Muscle of leg (tissue), 11 donors: ENCODE results near the gene MIEF1. TPM values are rescaled to one million over a fixed set of nuclear protein-coding genes. Genes with fewer than 3 reads are reported as not detected.
"Not testable (repeated sequence)": the region's sequence is repeated elsewhere in the genome, so short reads cannot be mapped to it uniquely, and the experiment has no call there.

Source experiments
- DNase-seq: peaks from one replicate; pipeline ENCODE4 v3.0.0; 2013
- H3K27ac ChIP-seq: one replicate; pipeline ENCODE4 v1.5.1; 2013; ENCODE audit warnings: mild to moderate bottlenecking, low read length, control low read depth
- H3K27me3 ChIP-seq: one replicate; pipeline ENCODE4 v1.6.1; 2013; ENCODE audit warnings: low read length; ENCODE audit not compliant: control insufficient read depth, insufficient read depth
- H3K36me3 ChIP-seq: one replicate; pipeline ENCODE4 v1.6.1; 2013; ENCODE audit warnings: low read length; ENCODE audit not compliant: control insufficient read depth, insufficient read depth
- H3K4me1 ChIP-seq: one replicate; pipeline ENCODE4 v1.6.1; 2013; ENCODE audit warnings: low read length; ENCODE audit not compliant: control insufficient read depth, insufficient read depth
- H3K4me3 ChIP-seq: one replicate; pipeline ENCODE4 v1.5.1; 2013; ENCODE audit warnings: low read length, control low read depth
- H3K9me3 ChIP-seq: replicated peaks from 2 replicates; pipeline ENCODE4 v1.6.1; 2013; ENCODE audit warnings: low read depth, low read length; ENCODE audit not compliant: control insufficient read depth
- WGBS: methylation state at CpG from one replicate; pipeline ENCODE4 v1.1.5; 2013; ENCODE audit warnings: missing lambda C conversion rate; ENCODE audit not compliant: insufficient coverage; 5-methylcytosine and 5-hydroxymethylcytosine counted together
- polyA plus RNA-seq, 8 donors: library from polyadenylated mRNA; unstranded; fragments of 120-200 nt; gene quantifications; one replicate each; pipeline versions ENCODE4 v1.2.1 to v1.2.3, GENCODE V29; 2013; ENCODE audit warnings: inconsistent platforms in 1 of 8, low replicate concordance in 1 of 8; ENCODE audit not compliant: insufficient read length in 8 of 8, insufficient read depth in 1 of 8
- total RNA-seq: library from RNA; stranded (reverse); fragments of 120-200 nt; gene quantifications from one replicate; pipeline ENCODE4 v1.2.4, GENCODE V29; 2013

Gene MIEF1
- total and polyA plus RNA-seq, 9 donors, result 9.4 to 21.7 (median 18.0) TPM

DNA sequence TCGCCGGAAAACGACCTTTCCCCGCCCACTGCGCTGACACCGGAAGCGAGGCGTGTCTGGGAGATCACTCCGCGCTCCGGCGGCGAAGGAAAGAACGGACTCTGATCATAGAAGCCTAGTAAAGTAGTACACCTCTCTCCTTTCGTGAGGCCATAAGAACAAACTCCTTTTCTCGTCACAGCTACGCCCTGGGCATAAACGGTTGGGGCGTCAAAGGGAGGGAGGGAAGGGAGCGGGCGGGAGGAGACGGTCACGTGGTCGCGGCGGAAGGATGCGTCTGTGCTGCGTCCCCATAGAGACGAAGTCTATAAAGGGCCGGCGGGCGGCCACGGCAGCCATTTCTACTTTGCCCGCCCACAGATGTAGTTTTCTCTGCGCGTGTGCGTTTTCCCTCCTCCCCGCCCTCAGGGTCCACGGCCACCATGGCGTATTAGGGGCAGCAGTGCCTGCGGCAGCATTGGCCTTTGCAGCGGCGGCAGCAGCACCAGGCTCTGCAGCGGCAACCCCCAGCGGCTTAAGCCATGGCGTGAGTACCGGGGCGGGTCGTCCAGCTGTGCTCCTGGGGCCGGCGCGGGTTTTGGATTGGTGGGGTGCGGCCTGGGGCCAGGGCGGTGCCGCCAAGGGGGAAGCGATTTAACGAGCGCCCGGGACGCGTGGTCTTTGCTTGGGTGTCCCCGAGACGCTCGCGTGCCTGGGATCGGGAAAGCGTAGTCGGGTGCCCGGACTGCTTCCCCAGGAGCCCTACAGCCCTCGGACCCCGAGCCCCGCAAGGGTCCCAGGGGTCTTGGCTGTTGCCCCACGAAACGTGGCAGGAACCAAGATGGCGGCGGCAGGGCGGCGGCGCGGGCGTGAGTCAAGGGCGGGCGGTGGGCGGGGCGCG, 18.4 kb downstream of the MIEF1 start, which contains the start of gene ATF4:
ATF4 (plus strand) TSS at position 337 of the 880 bp plus-strand sequence. CDS start 884 bp downstream, outside the sequence.
- no peaks in the 10 kb centered on the region for H3K9me3 ChIP-seq
- peak within 1 kb of the TSS; percentile 100 for H3K27ac ChIP-seq
- peak; percentile 91 for DNase-seq
- H3K27me3 ChIP-seq, result peaks cover 3% of the 10 kb centered on the region
- peaks cover 63% of the 10 kb centered on the region for H3K36me3 ChIP-seq
- H3K4me1 ChIP-seq, result peaks cover 51% of the 10 kb centered on the region
- WGBS, result under 1% methylated on average over 80 of the region's 86 CpGs
- peak within 1 kb of the TSS; percentile 100 for H3K4me3 ChIP-seq

DNA sequence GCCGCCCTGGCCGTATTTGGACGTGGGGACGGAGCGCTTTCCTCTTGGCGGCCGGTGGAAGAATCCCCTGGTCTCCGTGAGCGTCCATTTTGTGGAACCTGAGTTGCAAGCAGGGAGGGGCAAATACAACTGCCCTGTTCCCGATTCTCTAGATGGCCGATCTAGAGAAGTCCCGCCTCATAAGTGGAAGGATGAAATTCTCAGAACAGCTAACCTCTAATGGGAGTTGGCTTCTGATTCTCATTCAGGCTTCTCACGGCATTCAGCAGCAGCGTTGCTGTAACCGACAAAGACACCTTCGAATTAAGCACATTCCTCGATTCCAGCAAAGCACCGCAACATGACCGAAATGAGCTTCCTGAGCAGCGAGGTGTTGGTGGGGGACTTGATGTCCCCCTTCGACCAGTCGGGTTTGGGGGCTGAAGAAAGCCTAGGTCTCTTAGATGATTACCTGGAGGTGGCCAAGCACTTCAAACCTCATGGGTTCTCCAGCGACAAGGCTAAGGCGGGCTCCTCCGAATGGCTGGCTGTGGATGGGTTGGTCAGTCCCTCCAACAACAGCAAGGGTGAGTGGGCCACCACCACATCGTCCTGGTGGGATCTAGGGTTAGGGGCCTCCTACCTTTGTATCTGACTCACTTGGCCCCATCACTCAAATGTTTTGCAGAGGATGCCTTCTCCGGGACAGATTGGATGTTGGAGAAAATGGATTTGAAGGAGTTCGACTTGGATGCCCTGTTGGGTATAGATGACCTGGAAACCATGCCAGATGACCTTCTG, 19.2 kb downstream of the MIEF1 start:
- H3K27me3 ChIP-seq, H3K9me3 ChIP-seq, DNase-seq: not testable (repeated sequence)
- peak overlapping the region; percentile 100 for H3K27ac ChIP-seq
- peaks cover 58% of the 10 kb centered on the region for H3K36me3 ChIP-seq
- peaks cover 55% of the 10 kb centered on the region for H3K4me1 ChIP-seq
- H3K4me3 ChIP-seq, result peak overlapping the region; percentile 100
- 4% methylated on average over 16 of the region's 28 CpGs for WGBS

DNA sequence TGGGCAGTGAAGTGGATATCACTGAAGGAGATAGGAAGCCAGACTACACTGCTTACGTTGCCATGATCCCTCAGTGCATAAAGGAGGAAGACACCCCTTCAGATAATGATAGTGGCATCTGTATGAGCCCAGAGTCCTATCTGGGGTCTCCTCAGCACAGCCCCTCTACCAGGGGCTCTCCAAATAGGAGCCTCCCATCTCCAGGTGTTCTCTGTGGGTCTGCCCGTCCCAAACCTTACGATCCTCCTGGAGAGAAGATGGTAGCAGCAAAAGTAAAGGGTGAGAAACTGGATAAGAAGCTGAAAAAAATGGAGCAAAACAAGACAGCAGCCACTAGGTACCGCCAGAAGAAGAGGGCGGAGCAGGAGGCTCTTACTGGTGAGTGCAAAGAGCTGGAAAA, 20.0 kb downstream of the MIEF1 start:
- not testable (repeated sequence) for H3K27me3 ChIP-seq, DNase-seq, H3K9me3 ChIP-seq
- Histone ChIP-seq H3K4me3 (peak overlapping the region; percentile 100), H3K36me3 (peaks cover 54% of the 10 kb centered on the region), H3K27ac (peak overlapping the region; percentile 100), H3K4me1 (peaks cover 58% of the 10 kb centered on the region)
- WGBS, result no CpG with 5 or more reads among the region's 5 CpGs

DNA sequence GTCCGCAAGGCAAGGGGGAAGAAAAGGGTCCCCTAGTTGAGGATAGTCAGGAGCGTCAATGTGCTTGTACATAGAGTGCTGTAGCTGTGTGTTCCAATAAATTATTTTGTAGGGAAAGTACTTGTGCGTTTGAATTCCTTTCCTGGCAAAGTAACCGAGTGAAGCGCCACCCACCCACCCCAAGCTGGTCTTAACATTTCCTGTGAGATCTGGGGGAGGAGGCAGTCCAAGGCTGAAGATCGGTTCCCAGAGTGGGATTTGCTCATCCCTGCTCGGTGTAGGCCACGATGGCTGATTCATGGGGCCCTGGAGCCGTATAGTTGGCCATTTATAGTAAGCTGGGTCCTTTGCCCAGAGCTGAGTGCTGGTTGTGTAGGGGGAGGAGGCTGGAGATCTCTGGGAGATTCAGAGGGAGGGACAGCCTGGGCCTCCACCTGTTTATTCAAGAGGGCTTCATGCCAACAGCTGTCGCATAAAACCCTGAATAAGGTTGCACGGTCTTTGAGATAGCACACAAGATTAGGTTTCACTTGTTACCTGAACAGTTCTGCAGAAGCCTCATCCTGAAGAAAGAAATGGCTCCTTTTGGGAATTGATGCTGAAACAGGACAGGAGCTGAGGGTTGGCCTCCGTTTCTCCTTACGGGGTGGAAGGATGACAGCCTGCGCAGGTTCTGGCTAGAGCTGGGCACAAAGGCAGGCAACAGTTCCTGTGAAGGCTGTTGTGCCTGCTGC, 20.6 kb downstream of the MIEF1 start:
- H3K27me3 ChIP-seq, result peaks cover 3% of the 10 kb centered on the region
- H3K4me1 ChIP-seq, result peaks cover 62% of the 10 kb centered on the region
- H3K4me3 ChIP-seq, result peak overlapping the region; percentile 100
- H3K36me3 ChIP-seq, result peaks cover 51% of the 10 kb centered on the region
- H3K9me3 ChIP-seq, result no peaks in the 10 kb centered on the region
- peak; percentile 86 for DNase-seq
- WGBS, result 17% methylated on average over 10 of the region's 14 CpGs
- H3K27ac ChIP-seq, result peak overlapping the region; percentile 100

DNA sequence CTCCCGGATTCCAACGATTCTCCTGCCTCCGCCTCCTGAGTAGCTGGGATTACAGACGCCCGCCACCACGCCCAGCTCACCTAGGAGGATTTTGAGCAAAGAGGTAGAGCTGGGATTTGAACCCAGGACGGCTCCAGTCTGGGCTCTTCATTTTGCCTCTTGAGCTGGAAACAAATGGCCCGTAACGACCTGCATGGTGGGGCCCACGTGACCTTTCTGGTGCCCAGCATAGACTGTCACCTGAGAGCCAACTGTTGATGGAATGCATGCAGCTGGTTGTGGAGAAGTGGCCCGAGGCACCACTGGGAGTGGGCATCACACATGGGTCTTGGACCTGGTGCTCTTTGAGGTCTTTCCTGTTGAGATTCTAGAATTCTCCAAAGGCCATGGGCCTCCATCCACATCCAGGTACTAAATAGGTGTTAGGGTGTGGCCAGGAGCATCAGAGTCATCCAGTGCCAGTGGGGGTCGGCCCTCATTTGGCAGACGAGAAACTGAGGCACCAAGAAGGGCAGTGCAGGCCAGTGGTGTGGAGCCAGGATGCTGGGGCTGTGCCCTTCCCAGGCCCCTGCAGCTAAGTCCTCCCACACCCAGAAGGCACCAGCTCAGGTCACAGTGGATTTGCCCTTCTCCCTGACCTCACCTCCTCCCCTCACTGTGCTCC, 22.1 kb downstream of the MIEF1 start:
- peak; percentile 40 for DNase-seq
- 49% methylated on average over 5 of the region's 13 CpGs for WGBS
- H3K4me1 ChIP-seq, result peaks cover 67% of the 10 kb centered on the region
- H3K36me3 ChIP-seq, result peaks cover 63% of the 10 kb centered on the region
- H3K27me3 ChIP-seq, result peaks cover 3% of the 10 kb centered on the region
- peak overlapping the region; percentile 100 for H3K4me3 ChIP-seq
- H3K9me3 ChIP-seq, result no peaks in the 10 kb centered on the region
- peak overlapping the region; percentile 65 for H3K27ac ChIP-seq

DNA sequence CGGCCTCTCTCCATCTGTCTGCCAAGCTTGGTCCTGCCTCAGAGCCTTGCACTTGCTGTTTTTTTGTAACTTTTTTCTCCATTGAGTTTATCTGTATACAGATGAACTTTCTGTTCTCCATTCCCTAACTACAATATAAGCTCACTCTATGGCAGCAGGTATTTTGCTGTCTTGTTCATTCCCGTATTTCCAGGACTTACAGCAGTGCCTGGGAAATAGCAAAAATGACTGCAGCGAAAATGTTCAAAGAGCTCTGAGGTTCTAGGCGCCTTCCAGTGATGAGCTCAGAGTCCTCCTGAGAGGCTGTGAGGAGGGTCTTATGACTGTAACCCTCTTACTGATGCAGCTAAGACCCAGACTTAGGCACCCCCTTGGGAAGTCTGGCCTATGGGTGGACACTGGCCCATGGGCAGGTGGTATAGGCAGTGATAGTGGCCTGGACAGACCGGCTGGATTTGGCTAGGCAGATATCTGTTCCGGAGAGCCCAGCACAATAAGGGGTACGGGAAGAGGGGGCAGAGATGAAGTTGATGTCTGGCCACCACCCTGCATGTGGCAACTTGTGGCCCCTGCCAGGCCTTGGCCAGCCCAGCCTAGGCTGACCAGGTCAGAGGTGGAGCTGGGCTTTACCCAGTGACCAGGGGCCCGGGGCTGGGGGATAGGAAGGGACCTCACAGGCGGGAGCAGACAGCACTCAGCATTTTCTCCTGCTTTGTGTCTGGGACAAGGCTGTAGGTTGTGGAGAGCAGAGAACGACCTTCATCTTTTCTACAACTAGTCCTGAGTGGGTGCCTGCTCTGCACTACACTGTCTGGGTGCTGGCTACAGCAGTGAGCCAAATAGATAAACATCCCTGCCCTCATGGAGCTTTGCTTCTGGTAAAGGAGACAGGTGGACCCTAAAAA, 22.9 kb downstream of the MIEF1 start:
- Histone ChIP-seq H3K36me3 (peaks cover 71% of the 10 kb centered on the region), H3K27me3 (peaks cover 3% of the 10 kb centered on the region), H3K4me3 (no peak overlapping the region), H3K4me1 (peaks cover 70% of the 10 kb centered on the region), H3K27ac (peak overlapping the region; percentile 65), H3K9me3 (no peaks in the 10 kb centered on the region)
- DNase-seq, result no peak
- 72% methylated on average over 6 of the region's 10 CpGs for WGBS

DNA sequence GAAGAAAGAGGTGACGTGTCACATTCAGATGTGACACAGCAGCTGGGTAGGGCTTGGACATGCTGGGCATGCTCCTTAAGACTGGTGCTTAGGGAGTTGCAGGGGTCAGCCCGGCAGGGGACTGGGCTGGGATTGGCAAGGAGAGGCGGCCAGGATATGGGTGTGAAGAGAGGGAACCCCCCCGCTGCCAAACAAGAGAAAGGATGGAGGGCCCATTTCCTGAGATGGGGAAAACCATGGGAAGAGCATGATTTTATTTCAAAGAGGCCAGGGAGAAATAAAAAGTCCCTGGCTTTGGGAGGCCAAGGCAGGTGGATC, 23.5 kb downstream of the MIEF1 start:
- H3K27me3 ChIP-seq, result peaks cover under 1% of the 10 kb centered on the region
- no peak for DNase-seq
- H3K4me3 ChIP-seq, result no peak overlapping the region
- peaks cover 75% of the 10 kb centered on the region for H3K36me3 ChIP-seq
- H3K4me1 ChIP-seq, result peaks cover 70% of the 10 kb centered on the region
- H3K9me3 ChIP-seq, result no peaks in the 10 kb centered on the region
- whole genome bisulfite sequencing, result 66% methylated on average over 4 of the region's 4 CpGs
- no peak overlapping the region for H3K27ac ChIP-seq

DNA sequence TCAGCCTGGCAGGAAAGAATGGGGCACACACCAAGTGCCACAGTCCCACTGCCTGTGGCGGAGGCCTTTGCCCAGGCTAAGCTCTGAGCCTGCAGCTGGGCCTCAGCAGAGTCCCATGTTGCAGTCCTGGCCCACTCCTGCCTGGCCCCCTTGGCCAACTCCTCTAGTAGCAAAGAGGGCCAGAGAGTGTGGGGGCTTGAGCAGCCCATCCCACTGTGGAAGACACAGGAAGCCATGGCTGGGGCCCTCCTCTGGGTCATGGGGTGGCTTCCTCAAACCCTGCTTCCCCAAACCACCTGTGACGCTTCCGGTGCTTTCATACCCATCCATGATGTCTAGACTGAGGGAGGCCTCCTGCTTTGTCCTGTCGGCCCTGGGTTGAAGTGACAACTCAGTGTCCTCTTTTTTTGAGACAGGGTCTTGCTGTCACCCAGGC, 24.7 kb downstream of the MIEF1 start:
- H3K36me3 ChIP-seq, result peaks cover 76% of the 10 kb centered on the region
- DNase-seq, result peak; percentile 18
- no peaks in the 10 kb centered on the region for H3K27me3 ChIP-seq
- peaks cover 73% of the 10 kb centered on the region for H3K4me1 ChIP-seq
- H3K9me3 ChIP-seq, result no peaks in the 10 kb centered on the region
- 54% methylated on average over 3 of the region's 4 CpGs for WGBS
- no peak overlapping the region for H3K4me3 ChIP-seq
- H3K27ac ChIP-seq, result peak overlapping the region; percentile 35

DNA sequence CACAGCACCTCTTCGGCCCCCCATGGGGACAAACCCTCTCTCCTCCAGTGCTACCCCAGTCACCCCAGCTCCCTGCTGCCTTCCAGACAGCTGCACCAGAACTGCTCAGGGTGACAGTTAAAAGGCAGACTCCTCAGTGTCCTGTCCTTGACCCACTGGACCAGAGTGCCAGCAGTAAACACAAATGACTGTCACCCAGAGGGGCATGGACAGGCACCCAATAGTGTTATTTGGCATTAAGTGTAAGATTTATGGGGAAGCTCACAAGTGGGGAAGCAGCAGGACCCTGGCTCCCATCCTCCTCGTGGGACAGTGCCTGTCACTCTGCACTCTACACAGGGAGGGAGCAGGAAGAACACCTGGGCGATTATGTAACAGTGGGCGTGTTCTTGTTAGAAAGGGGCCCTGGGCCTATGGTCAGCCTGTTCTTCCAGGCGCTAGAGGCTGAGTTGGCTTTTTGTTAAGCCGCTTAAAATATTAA, 25.4 kb downstream of the MIEF1 start:
- Histone ChIP-seq H3K9me3 (no peaks in the 10 kb centered on the region), H3K27me3 (no peaks in the 10 kb centered on the region), H3K4me1 (peaks cover 69% of the 10 kb centered on the region), H3K27ac (peak overlapping the region; percentile 65), H3K4me3 (no peak overlapping the region), H3K36me3 (peaks cover 69% of the 10 kb centered on the region)
- DNase-seq, result peak; percentile 64
- 35% methylated on average over 6 of the region's 6 CpGs for WGBS
